ENCODE measurements around the gene CLASP1.

Gene CLASP1

DNA sequence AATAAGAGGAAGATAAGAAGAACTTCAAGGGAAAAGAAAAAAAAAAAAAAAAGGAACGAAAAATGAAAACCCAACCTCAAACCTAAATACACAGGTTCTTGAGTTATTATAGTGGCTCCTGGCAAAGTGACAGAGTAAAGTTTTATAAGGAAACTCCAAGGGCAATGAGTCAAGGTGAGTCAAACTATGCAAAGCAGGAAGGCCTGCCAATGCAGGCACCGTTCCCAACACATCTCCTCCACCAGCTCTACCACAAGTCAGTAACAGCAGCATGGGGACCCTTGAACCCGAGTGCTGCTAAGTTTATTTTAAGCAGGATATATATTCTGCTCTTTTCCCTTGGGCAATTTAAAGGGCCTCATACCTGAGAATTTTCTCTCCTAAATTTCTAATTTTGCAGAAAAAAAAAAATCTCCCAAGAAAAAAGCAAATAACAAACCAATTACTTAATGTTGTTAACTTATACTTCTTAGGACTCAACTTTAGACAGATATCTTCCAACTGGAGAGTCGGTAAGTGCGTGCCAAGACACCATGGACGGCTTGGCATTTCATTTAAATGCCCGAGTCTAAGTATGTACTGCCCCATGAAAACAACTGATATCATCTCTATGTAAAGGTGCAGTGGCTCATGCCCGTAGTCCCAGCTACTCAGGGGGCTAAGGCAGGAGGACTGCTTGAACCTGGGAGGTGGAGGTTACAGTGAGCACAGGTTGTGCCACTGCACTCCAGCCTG is 288.5 kb downstream of the CLASP1 start:
- TF ChIP-seq, protein P1, sequence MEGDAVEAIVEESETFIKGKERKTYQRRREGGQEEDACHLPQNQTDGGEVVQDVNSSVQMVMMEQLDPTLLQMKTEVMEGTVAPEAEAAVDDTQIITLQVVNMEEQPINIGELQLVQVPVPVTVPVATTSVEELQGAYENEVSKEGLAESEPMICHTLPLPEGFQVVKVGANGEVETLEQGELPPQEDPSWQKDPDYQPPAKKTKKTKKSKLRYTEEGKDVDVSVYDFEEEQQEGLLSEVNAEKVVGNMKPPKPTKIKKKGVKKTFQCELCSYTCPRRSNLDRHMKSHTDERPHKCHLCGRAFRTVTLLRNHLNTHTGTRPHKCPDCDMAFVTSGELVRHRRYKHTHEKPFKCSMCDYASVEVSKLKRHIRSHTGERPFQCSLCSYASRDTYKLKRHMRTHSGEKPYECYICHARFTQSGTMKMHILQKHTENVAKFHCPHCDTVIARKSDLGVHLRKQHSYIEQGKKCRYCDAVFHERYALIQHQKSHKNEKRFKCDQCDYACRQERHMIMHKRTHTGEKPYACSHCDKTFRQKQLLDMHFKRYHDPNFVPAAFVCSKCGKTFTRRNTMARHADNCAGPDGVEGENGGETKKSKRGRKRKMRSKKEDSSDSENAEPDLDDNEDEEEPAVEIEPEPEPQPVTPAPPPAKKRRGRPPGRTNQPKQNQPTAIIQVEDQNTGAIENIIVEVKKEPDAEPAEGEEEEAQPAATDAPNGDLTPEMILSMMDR (conservative IDR thresholded peaks at IDR 0.05; ENCODE audit: low read depth, low read length): no peak
- H3K4me3 ChIP-seq (ENCODE audit: low read depth, low read length): no peak overlapping the region
- DNase-seq (ENCODE audit: low read depth): peak; percentile 65

DNA sequence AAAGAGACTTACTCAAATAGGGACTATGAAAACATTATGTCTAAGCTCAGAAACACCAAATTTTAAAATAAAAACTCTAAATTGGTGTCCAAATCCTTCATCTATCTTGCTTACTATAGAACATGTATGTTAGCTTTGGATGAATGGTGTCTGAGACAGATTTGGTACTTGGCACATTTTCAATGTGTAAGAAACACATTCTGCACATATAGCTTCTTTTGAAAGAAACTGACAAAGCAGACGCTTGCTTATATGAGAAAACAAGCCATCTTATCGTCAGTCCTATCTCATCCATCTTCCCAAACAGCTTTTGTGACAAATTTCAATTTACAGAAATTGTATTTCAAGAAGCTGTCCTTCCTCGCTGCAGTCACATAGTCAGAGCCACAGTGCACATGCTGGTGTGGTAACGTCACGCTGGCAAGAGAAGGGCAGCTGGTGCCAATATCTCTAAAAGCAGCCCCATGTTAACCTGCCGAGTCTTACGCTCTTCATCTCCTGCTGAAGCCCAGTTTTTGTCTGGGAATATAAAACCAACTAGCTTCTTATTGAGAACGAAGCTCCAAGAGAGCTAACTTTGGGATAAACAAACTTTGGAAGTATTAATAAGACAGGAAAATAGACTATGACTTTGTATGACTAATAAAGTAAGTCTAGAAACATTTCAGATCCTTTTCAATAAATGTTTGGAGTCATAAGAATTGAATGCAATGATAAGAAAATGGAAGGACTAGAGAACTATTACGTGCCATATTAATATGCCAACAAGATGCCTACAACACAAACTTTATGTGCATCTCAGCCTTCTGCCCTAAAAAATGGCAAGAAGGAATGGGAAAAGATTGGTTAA is 289.3 kb downstream of the CLASP1 start:
- TF ChIP-seq, protein P1 (conservative IDR thresholded peaks at IDR 0.05; ENCODE audit: low read depth, low read length): no peak
- no peak for DNase-seq (ENCODE audit: low read depth)
- no peak overlapping the region for H3K4me3 ChIP-seq (ENCODE audit: low read depth, low read length)

DNA sequence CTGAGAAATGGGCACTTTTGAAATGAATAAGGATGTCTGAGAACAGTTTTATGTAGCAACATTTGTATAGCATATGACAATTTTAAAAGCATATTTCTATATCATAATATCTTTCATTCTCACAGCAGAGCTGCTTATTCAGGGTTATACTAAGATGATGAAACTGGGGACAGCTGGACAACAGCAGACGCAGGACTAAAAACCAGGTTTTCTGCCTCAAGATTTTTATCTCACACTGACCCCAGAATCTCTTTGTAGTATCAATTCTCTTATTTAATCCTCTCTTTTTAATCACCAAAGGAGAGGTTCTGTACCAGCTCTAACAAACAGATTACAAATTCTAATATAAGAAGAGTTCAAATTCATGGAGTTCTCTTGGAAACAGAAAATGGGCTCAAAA is 290.1 kb downstream of the CLASP1 start:
- TF ChIP-seq, protein P1 (conservative IDR thresholded peaks at IDR 0.05; ENCODE audit: low read depth, low read length): no peak
- H3K4me3 ChIP-seq (ENCODE audit: low read depth, low read length): no peak overlapping the region
- no peak for DNase-seq (ENCODE audit: low read depth)

DNA sequence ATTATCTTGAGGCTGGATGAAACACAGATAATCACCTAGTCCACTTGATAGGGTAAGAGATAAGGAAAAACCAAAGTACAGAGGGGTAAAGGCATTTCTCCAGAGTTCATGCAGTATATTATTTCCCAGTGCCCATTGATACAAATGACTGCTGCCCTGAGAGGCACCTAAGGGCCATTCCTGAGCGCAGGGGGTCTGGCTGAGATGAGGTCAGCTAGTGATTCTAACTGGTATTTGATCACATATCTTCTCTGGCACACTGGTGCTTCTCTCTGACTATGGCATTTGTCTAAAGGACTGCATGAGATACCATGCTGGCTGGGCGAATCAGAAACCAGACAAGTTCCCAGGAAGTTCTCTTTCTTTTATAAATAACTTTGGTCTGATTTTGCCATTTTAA is 291.0 kb downstream of the CLASP1 start:
- TF ChIP-seq, protein P1 (conservative IDR thresholded peaks at IDR 0.05; ENCODE audit: low read depth, low read length): no peak
- no peak overlapping the region for H3K4me3 ChIP-seq (ENCODE audit: low read depth, low read length)
- DNase-seq (ENCODE audit: low read depth): no peak

DNA sequence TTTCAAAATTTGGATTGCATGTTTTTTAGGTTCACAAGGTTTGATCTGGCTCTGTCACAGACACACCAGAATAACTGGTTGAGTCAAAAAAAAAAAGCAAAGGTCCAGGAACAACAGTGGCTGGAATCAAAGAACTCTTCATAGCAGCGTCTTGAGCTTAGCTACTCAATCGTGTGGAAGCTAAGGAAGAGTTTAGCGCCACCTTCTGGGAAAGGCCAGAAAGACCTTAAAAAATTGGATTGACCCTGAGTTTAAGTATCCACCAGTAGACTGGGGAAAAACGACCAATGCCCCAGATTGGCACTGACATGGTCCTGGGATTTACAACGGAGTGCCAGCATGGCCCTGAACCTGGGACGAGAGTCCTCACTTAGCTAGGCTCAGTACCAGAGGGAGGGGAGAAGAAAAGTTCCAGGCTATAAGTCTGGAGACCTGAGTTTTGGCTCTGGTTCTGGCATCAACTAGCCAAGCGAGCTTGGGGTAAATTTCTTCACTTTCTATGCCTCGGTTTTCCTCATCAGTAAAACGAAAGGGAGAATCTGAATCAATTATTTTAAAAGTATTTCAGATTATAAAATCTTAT is 293.1 kb downstream of the CLASP1 start:
- DNase-seq (ENCODE audit: low read depth): peak; percentile 87
- TF ChIP-seq, protein P1 (conservative IDR thresholded peaks at IDR 0.05; ENCODE audit: low read depth, low read length): peak; percentile 90
- H3K4me3 ChIP-seq (ENCODE audit: low read depth, low read length): no peak overlapping the region

DNA sequence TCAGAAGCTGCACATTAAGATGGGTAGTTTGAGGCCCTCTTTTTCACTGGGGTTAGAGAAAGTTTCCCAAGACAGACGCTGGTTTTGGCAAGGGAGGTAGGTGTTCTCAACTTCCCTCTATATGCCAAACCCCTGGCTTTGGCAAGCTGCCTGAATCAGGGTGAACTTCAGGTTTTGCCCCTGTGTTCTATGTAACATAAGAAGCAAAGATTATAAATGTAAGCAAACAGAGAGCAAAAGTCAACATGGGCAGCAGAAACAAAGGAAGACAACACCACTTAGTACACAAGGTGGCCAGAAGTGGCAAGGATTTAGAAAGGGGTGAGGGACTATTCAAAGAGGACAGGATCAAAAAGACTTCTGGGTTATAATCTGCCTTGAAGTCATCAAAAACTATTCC is 293.8 kb downstream of the CLASP1 start:
- H3K4me3 ChIP-seq (ENCODE audit: low read depth, low read length): no peak overlapping the region
- TF ChIP-seq, protein P1 (conservative IDR thresholded peaks at IDR 0.05; ENCODE audit: low read depth, low read length): no peak
- no peak for DNase-seq (ENCODE audit: low read depth)

Data from choroid plexus epithelial cell (primary cell).